GM21515 (cell line): ENCODE data around the gene PTPN5.
"Not testable (repeated sequence)": the region's sequence is repeated elsewhere in the genome, so short reads cannot be mapped to it uniquely, and the experiment has no call there.

Source experiments
- ATAC-seq: cut with Tn5 transposase; IDR thresholded peaks from one replicate; pipeline ENCODE4 v1.9.1; 2021; ENCODE audit not compliant: unreplicated experiment

Gene PTPN5

GRCh38 chr11:18691467-18692140, 100.0 kb downstream of the PTPN5 start:
- not testable (repeated sequence) for ATAC-seq

DNA sequence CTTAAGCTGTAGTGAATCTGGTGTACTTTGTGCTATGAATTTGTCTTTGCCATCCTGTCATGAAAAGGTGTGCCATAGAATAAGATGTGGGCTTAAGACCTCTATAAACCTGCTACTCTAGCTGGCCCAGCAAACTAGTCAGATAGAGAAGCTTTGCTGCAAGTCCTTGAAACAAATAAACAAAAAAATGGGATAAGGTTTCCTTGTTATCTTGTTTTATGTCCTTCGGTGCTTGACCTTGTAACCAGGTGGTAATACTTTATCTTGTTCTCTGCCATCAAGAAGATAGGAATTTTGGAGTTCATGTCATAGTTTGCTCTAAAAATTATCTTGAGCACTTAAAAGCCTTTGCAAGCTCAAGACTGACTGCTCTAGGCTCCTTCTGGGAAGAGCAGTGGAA, 107.3 kb downstream of the PTPN5 start:
- ATAC-seq: no peak

- ATAC-seq: no peak
These were observed 109.1 kb downstream of the PTPN5 start for GRCh38 chr11:18682466-18682865.

GRCh38 chr11:18681949-18682348, 109.6 kb downstream of the PTPN5 start:
- not testable (repeated sequence) for ATAC-seq
